Kidney (tissue), 14 donors: Measurements from ENCODE around the gene DPM2. TPM values are rescaled to one million over a fixed set of nuclear protein-coding genes. Genes with fewer than 3 reads are reported as not detected.

Source experiments
- DNase-seq, 5 donors: peaks; one replicate each; pipeline ENCODE4 v3.0.0-alpha.2; 2013 to 2020
- FAIRE-seq: peaks from 2 replicates; lab custom pipeline; 2012; peaks lifted over from hg19 to GRCh38; lab: Jason Lieb, UNC
- H3K27ac ChIP-seq, 2 donors: one replicate each; pipeline ENCODE4 v1.7.0; 2013; ENCODE audit warnings: low read depth in 2 of 2, low read length in 2 of 2, inconsistent platforms in 1 of 2
- H3K27me3 ChIP-seq: one replicate; pipeline ENCODE4 v1.7.1; 2013; ENCODE audit warnings: low read length, inconsistent platforms; ENCODE audit not compliant: control insufficient read depth, insufficient read depth
- H3K36me3 ChIP-seq, 3 donors: one replicate each; pipeline versions ENCODE4 v1.7.0 to v1.7.1; 2013; ENCODE audit warnings: low read length in 3 of 3, control low read depth in 1 of 3, inconsistent platforms in 1 of 3; ENCODE audit not compliant: insufficient read depth in 3 of 3, control insufficient read depth in 2 of 3
- H3K4me1 ChIP-seq, 3 donors: one replicate each; pipeline versions ENCODE4 v1.7.0 to v1.7.1; 2013; ENCODE audit warnings: low read length in 3 of 3, inconsistent platforms in 1 of 3, low read depth in 1 of 3; ENCODE audit not compliant: control insufficient read depth in 2 of 3, insufficient read depth in 2 of 3
- H3K4me3 ChIP-seq, 3 donors: one replicate each; pipeline versions ENCODE4 v1.7.0 to v1.8.1; 2013; ENCODE audit warnings: low read length in 3 of 3, control low read depth in 1 of 3, inconsistent platforms in 1 of 3
- H3K9ac ChIP-seq, 3 donors: one replicate each; pipeline versions ENCODE4 v1.7.0 to v1.7.1; 2013; ENCODE audit warnings: low read length in 3 of 3, control low read depth in 1 of 3, inconsistent platforms in 1 of 3
- H3K9me3 ChIP-seq, 3 donors: one replicate each; pipeline versions ENCODE4 v1.7.0 to v1.7.1; 2013; ENCODE audit warnings: low read length in 3 of 3, control low read depth in 1 of 3, inconsistent platforms in 1 of 3; ENCODE audit not compliant: control insufficient read depth in 2 of 3, insufficient read depth in 1 of 3
- CTCF ChIP-seq: IDR thresholded peaks from 3 replicates; pipeline ENCODE4 v1.5.1; 2012; ENCODE audit warnings: mild to moderate bottlenecking, moderate library complexity, borderline replicate concordance; ENCODE audit not compliant: insufficient read depth; ENCODE audit errors: extremely low read depth
- intact Hi-C: fragments of 100-400 bp; cut with DNase I; formaldehyde crosslinking; loops from one replicate; pipeline ENCODE4 v1.11.1; 2022
- polyA plus RNA-seq: library from polyadenylated mRNA; stranded (reverse); fragments of 350-450 nt; fragmentation: Illumina TruSeq; extraction: RNeasy Lipid Tissue Mini Kit (QIAGEN cat#74804); gene quantifications from one replicate; pipeline ENCODE4 v1.2.3, GENCODE V29; 2014; ENCODE audit warnings: low read depth, low replicate concordance; ENCODE audit not compliant: insufficient read depth
- total RNA-seq: library from RNA; stranded (reverse); fragmentation: NEBNext Ultra II Directional; extraction: Animal tissue kit (Norgen Biotek cat#: 25700); gene quantifications from one replicate; pipeline ENCODE4 v1.2.1, GENCODE V29; 2021
- donor health status: control.
- donor health status: control.
- donor health status: control.
- donor health status: control.
- donor health status: control.
- donor health status: DM: yes; HTN: yes; CAD: no.
- donor health status: Normal renal cell carcinoma (clear cell type).

Gene DPM2
- total and polyA plus RNA-seq, 2 donors from 2014 or later, result 42.8 to 70.0 TPM

GRCh38 chr9:127904561-127905003 lies 33.1 kb downstream of the DPM2 start:
- Histone ChIP-seq H3K9ac (peak overlapping the region in 2 of 3 donors; percentile 19 to 67), H3K27me3 (no peaks in the 10 kb centered on the region), H3K4me3 (no peak overlapping the region), H3K36me3 (no peaks in the 10 kb centered on the region), H3K9me3 (no peaks in the 10 kb centered on the region), H3K27ac (peak overlapping the region; percentile 80 to 85), H3K4me1 (peaks cover 4 to 36% (median 34%) of the 10 kb centered on the region in 3 donors)
- intact Hi-C loops, result no loop called here
- no peak for TF ChIP-seq CTCF
- no peak for FAIRE-seq
- DNase-seq, result peak; percentile 70 to 94 (median 79)

GRCh38 chr9:127903557-127904475 lies 33.8 kb downstream of the DPM2 start:
- H3K9me3 ChIP-seq, result no peaks in the 10 kb centered on the region
- intact Hi-C loops, result no loop called here
- H3K36me3 ChIP-seq, result no peaks in the 10 kb centered on the region
- peak overlapping the region; percentile 80 to 85 for H3K27ac ChIP-seq
- peak overlapping the region in 1 of 3 donors; percentile 67 for H3K9ac ChIP-seq
- peaks cover 4 to 36% (median 34%) of the 10 kb centered on the region in 3 donors for H3K4me1 ChIP-seq
- H3K4me3 ChIP-seq, result no peak overlapping the region
- H3K27me3 ChIP-seq, result no peaks in the 10 kb centered on the region
- no peak for FAIRE-seq
- DNase-seq, result peak; percentile 70 to 96 (median 86)
- TF ChIP-seq CTCF, result no peak

- Histone ChIP-seq H3K4me1 (peaks cover 0 to 31% (median 19%) of the 10 kb centered on the region in 3 donors), H3K27ac (peak within 1 kb of the TSS; percentile 83 to 91), H3K36me3 (peaks cover 6 to 9% (median 8%) of the 10 kb centered on the region in 3 donors), H3K4me3 (peak within 1 kb of the TSS; percentile 62 to 74 (median 71)), H3K27me3 (no peaks in the 10 kb centered on the region), H3K9me3 (no peaks in the 10 kb centered on the region), H3K9ac (peak within 1 kb of the TSS; percentile 26 to 73 (median 67))
- DNase-seq, result peak; percentile 73 to 95 (median 88)
- FAIRE-seq, result no peak
- intact Hi-C loops, result no loop called here
- no peak for TF ChIP-seq CTCF
Observed at GRCh38 chr9:127899128-127899943, 38.3 kb downstream of the DPM2 start, which contains the start of gene ST6GALNAC6. ST6GALNAC6 (minus strand) TSS chr9:127899603; CDS start chr9:127897981, 1,622 bp downstream.
